ENCODE data around the gene PAPPA2.

PAPPA2 gene

DNA sequence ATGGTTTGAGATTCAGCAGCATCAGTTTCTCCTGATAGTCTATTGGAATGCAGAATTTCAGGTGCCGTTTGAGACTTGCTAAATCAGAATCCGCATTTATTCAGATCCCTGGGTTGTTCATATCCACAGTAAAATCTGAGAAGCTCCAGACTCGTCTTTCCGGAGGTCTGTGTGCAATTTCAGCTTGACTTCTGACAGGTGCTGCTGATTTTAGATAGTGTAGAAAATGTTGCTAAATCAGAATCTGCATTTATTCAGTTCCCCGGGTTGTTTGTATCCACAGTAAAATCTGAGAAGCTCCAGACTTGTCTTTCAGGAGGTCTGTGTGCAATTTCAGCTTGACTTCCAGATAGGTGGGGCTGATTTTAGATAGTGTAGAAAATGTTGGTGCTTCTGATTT, 113.7 kb downstream of the PAPPA2 start:
- in situ Hi-C loops (cut with HindIII; ENCODE audit: low sequenced_read_pairs), result no loop called here
- no peak for DNase-seq (ENCODE audit: low read depth)
- TF ChIP-seq, protein P1, sequence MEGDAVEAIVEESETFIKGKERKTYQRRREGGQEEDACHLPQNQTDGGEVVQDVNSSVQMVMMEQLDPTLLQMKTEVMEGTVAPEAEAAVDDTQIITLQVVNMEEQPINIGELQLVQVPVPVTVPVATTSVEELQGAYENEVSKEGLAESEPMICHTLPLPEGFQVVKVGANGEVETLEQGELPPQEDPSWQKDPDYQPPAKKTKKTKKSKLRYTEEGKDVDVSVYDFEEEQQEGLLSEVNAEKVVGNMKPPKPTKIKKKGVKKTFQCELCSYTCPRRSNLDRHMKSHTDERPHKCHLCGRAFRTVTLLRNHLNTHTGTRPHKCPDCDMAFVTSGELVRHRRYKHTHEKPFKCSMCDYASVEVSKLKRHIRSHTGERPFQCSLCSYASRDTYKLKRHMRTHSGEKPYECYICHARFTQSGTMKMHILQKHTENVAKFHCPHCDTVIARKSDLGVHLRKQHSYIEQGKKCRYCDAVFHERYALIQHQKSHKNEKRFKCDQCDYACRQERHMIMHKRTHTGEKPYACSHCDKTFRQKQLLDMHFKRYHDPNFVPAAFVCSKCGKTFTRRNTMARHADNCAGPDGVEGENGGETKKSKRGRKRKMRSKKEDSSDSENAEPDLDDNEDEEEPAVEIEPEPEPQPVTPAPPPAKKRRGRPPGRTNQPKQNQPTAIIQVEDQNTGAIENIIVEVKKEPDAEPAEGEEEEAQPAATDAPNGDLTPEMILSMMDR (IDR thresholded peaks at IDR 0.05; ENCODE audit: low read depth, low read length, missing control alignments), result no peak
- H3K4me3 ChIP-seq (ENCODE audit: low read depth, low read length), result no peak overlapping the region

DNA sequence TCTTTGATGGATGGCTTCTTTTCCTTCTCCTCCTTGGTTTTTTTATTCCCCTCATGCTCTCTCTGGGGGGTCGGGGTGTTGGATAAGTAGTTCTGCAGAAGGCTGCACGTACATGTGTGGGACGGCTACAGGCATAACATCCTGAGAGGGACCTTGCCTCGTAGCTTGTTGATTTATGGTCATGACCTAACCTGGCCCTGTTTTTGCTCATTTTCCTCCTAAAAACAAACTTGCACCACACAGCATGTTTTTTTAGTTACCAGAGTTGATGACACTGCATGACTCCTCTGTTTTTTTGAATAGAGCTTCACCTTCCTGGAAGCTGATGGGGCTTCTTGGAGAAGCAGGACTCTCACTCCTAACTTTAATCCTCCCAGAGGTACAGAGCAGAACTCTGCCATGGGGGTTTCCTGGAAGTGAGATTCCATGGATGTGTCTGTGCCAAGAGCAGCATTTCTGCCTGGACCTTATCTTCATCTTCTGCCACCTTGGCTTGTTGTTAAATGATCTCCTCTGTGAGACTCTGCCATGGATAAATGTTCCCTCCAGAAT, 114.7 kb downstream of the PAPPA2 start:
- TF ChIP-seq, protein P1 (IDR thresholded peaks at IDR 0.05; ENCODE audit: low read depth, low read length, missing control alignments), result no peak
- in situ Hi-C loops (cut with HindIII; ENCODE audit: low sequenced_read_pairs), result no loop called here
- no peak overlapping the region for H3K4me3 ChIP-seq (ENCODE audit: low read depth, low read length)
- DNase-seq (ENCODE audit: low read depth), result no peak

DNA sequence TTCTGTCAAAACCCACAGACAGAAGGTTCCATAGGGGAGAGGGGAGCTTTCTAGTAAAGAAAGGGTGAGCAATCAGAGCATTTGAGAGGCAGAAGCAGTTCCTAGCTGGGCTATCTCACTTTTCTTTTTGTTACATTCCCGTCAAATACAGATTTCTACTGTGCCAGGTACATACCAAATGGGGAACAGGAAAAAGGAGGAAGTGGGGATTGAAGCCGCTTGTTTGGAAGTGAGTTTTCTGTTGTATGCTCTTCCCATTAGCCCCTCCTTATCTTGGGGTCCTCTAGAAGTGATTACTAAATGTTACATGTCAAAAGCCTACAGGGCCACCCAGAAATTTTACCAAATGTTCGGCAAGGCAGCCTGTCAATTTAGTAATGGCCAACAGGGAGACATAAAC, 116.1 kb downstream of the PAPPA2 start:
- in situ Hi-C loops (cut with HindIII; ENCODE audit: low sequenced_read_pairs), result no loop called here
- no peak overlapping the region for H3K4me3 ChIP-seq (ENCODE audit: low read depth, low read length)
- TF ChIP-seq, protein P1 (IDR thresholded peaks at IDR 0.05; ENCODE audit: low read depth, low read length, missing control alignments), result no peak
- DNase-seq (ENCODE audit: low read depth), result no peak

DNA sequence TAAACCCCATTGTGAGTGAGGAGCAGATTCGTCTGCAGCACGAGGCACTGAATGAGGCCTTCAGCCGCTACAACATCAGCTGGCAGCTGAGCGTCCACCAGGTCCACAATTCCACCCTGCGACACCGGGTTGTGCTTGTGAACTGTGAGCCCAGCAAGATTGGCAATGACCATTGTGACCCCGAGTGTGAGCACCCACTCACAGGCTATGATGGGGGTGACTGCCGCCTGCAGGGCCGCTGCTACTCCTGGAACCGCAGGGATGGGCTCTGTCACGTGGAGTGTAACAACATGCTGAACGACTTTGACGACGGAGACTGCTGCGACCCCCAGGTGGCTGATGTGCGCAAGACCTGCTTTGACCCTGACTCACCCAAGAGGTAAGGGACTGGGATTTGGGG, 132.2 kb downstream of the PAPPA2 start:
- in situ Hi-C loops (cut with HindIII; ENCODE audit: low sequenced_read_pairs), result no loop called here

DNA sequence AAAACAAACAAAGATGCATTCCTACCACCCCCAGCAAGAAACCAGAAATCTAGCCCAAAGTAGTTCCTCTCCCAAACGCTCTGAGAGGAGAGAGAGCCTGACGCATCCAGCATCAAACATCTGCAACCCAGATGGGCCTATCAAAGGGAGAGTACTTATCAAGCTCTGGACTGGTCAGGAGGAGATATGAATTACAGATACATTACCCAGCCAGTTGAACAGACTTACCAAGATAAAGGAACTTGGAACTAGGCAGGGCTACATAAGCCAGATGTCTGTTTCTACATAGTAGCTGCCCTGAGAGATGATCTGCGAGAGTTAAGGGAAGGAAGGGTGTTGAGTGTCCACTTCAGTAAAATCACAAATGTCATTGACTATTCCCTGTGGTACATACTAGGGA, 138.4 kb downstream of the PAPPA2 start:
- H3K4me3 ChIP-seq (ENCODE audit: low read depth, low read length), result no peak overlapping the region
- TF ChIP-seq, protein P1 (IDR thresholded peaks at IDR 0.05; ENCODE audit: low read depth, low read length, missing control alignments), result no peak
- in situ Hi-C loops (cut with HindIII; ENCODE audit: low sequenced_read_pairs), result no loop called here
- DNase-seq (ENCODE audit: low read depth), result no peak

More for the DNA sequence above, 132.2 kb downstream of the PAPPA2 start:
- TF ChIP-seq, protein P1 (IDR thresholded peaks at IDR 0.05; ENCODE audit: low read depth, low read length, missing control alignments), result no peak
- H3K4me3 ChIP-seq (ENCODE audit: low read depth, low read length), result no peak overlapping the region
- DNase-seq (ENCODE audit: low read depth), result no peak

DNA sequence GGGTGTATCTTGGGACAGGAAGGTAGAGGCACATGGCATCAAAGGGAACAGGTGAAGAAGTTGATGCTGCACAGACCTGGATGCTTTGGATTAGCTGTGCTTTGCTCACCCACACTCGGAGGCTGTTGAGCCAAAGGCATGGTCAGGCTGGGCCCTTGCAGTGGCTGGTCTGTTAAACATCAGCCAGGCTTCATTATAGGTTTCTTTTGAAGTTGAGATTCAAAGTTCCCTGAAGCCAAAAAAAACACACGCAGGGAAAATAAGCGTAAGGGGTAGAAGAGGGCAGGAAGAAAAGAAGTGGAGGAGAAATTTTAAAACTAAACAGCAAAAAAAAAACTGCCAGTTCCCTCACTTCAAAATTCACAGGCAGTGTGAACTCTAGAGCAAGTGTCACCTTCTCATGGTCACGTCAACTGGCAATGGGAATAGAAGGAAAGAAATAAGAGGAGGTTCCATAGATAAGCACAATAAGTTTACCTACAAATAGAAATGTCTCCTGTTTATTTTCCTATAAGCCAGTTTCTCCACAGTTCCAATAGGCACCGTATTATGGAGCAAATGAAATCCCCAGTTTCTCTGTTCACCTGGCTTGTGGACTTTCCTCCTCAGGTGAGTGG, 139.5 kb downstream of the PAPPA2 start:
- in situ Hi-C loops (cut with HindIII; ENCODE audit: low sequenced_read_pairs), result no loop called here
- no peak for DNase-seq (ENCODE audit: low read depth)
- H3K4me3 ChIP-seq (ENCODE audit: low read depth, low read length), result no peak overlapping the region
- TF ChIP-seq, protein P1 (IDR thresholded peaks at IDR 0.05; ENCODE audit: low read depth, low read length, missing control alignments), result no peak
